GM18502 (cell line): ENCODE measurements around the gene GALNT10.
"Not testable (repeated sequence)": the region's sequence is repeated elsewhere in the genome, so short reads cannot be mapped to it uniquely, and the experiment has no call there.

Experiments used
- ATAC-seq: cut with Tn5 transposase; IDR thresholded peaks from one replicate; pipeline ENCODE4 v1.9.1; 2021; ENCODE audit warnings: mild to moderate bottlenecking; ENCODE audit not compliant: unreplicated experiment, poor library complexity

Gene GALNT10

DNA sequence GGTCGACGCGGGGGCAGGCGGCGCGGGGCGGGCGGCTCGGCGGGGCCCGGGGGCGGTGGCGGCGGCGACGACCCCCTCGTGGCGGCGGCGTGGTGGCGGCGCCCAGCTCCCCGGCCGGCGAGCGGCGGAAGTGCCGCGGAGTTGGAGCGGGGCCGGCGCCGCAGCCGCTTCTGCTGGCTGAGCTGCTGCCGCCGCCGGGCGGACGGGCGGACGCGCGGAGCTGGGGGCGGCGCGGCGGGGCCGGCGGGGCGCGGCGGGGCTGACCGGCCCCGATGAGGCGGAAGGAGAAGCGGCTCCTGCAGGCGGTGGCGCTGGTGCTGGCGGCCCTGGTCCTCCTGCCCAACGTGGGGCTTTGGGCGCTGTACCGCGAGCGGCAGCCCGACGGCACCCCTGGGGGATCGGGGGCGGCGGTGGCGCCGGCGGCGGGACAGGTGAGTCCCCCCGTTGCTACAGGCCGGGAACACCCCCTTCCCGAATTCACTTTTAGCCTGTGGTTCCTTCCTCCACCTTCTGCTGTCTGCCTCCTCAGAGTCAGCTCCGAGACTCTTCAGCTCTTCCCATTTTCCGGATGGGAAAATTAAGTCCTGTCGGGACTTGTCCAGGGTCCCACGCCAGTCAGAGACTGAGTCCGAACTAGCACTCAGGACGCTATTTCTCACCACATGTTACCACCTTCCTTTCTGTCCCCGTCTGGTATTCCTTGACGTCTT lies at the start of gene GALNT10:
Gene GALNT10 (plus strand): TSS at position 139 of the 710 bp plus-strand sequence. CDS start 134 bp downstream, at position 273.
- peak; percentile 80 for ATAC-seq

DNA sequence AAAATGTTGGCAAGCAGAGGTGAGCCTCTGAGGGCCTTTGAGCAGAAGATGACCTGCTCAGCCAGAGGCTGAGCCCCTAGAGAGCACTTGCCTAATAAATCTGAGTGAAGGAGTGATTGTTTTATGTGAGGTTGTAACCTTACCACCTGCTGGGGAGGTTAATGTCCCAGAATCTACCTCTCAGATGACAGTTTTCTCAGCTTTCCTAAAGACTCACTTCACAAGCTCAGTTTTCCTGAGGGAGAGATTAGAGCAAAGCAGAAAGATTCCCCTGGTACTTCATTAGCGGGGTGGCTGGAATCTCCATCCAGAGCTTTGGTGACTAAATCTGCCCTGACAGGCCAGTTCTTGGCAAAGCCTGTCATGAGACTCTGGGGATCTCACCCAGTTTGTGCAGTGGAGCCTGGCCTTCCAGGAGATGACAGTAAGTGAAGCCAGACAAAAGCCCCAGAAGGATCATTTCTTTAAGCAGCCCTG lies 48.8 kb upstream of the GALNT10 start:
- no peak for ATAC-seq

GRCh38 chr5:154143211-154143641 lies 47.3 kb upstream of the GALNT10 start:
- no peak for ATAC-seq

DNA sequence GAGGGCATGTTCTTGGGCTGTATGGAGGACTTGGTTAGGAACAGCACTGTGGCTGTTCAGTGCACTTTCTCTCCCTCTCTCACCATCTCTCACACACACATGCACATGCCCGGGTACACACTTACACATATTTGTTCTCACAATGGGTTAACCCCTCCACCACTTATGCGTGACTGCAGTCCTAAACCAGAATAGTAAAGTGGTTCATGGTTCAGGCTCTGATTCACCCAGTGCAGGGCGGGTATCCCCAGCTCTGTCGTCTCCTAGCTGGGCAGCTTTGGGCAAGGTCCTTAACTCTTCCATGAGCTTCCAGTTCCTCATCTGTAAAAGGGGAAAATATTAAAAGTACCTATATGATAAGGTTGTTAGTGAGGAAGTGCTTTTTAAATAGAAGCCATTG lies 45.3 kb upstream of the GALNT10 start:
- no peak for ATAC-seq

- ATAC-seq = no peak
Measured at GRCh38 chr5:154146409-154146808, 44.1 kb upstream of the GALNT10 start.

- ATAC-seq = no peak
Measured at GRCh38 chr5:154147666-154148065, 42.9 kb upstream of the GALNT10 start.

DNA sequence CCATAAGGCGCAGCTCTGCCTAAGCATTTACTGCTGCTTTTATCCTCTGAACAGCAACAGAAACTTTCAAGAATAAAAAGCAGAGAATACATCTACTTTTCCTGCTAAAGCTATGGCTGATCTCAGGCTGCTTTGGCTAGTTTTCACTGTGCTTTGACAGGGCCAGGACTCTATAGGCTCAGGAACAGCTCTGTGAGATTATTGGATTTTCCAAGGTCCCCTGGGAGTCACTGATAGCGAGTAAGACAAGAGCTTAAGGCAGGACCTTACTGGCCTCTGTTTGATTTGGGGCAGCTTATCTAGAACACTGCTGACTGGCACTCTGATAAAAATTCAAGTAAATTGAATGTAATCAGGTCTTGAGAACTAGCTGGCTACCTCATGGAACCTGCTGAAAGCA lies 40.1 kb upstream of the GALNT10 start:
- not testable (repeated sequence) for ATAC-seq

GRCh38 chr5:154157483-154158378 lies 32.8 kb upstream of the GALNT10 start:
- ATAC-seq = no peak

DNA sequence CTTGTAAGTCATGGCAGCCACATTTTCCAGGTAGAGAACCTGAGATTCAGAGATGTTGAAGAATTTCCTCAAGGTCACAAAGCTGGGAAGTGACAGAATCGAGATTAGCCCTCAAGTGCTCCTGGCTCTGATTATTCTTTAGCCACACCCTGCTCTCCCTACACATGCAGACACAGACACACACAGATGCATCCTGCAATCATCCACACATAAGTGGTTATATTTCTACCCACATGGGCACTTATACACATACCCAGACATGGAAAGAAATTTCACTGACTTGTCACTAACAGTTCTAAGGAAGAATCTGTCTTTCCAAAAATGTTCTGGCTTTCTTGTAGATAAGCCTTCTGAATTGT lies 32.2 kb upstream of the GALNT10 start:
- ATAC-seq = no peak

GRCh38 chr5:154159343-154159742 lies 31.2 kb upstream of the GALNT10 start:
- ATAC-seq = no peak

DNA sequence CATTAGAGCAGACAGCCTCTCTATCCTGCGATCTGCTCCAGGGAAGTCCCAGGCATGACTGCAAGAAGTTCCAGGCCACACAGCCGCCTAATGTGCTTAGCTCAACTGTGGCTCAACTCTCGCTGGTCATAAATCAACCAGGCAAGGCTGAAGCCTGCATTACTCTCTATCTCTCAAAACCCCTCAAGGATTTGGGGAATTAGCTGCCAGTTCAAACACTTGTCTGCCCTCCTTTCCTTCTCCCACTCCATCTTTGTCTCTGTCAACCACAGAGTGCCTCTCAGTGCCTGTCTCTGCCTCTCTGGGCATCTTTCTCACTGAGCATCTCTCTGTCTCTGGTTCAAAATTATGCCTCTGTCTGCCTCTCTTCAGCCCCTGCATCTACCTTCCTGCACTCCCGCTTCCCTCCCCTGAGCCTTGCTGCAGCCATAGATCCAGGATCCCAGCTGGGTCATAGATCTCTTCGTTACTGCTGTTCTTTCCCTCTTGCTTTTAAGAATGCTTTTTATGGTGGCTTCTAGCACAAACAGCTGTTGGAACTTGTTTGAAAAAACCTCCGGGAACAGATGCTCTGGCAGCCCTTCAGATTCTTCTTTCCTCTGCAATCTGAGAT lies 27.9 kb upstream of the GALNT10 start:
- ATAC-seq = no peak

DNA sequence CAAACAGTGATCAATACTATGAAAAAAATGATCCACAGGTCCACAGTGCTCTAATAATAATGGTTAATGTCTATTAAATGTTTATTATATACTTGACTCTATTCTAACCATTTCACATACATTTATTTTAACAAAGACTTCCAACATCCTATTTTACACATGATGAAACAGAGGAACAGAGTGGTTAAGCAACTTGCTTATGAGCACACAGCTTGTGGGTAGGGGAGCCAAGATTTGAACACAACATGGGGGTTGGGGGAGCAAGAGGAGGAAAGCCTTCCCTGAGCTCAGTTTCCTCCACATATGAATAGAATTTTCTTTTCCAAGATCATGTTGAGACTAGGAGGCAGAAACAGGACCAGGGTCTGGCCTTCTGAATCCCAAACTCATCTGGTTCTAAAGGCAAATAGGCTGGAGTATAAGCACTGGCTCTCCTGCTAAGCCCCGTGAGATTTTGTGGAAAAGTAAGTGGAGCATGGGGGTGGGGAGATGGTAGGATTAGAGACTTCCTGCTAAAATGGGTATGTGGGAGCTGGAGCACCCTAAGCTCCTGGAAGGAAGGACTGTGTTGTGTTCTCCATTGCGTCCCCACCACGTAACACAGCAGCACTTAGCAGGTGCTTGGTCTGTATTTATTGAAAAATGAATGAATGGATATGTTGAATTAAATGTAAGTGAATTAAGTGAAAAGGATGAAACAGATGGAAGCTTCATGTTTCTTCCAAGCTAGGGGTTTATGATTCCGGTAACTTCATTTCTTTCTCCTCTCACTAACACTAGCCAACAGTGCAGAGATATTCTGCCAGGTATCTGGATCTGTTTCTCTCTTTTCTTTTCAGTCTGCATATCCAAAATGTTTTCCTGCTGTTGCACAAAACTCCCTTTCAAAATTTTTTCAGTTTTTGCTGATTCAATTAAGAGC lies 26.9 kb upstream of the GALNT10 start:
- ATAC-seq = no peak

DNA sequence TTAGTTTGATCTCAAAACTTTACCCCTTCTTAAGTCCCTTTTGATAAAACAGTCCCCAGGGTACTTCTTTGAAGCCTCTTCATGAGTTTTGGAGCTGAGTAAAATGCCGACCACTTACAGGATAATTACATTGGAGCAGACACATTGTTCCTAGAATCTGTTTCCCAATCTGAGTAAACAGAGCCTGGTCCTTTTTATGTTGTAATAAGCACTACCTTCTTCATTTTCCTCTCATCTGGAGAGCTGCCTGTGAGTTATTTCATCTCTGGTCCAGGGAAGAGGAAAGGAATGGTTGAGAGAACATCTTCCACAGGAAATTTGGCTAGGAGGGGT lies 26.3 kb upstream of the GALNT10 start:
- ATAC-seq = no peak

DNA sequence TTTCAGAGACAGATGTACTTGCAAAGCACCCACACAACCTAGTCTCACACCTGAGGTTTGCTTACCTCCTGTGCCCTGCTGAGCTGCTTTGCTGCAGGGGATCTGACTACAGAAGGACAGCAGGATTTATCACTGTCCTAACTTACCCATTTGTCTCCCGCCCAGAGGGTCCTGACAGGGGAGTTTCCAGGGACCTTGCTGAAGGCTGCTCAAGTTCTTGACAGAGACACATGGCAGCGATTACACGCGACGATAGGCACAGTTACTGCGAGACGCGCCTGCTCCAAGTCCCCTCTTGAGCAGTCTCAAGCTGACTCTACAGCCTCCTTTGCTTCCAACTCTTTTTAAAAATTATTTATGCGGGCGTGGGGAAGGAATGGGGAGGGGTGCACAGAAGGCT lies 24.6 kb upstream of the GALNT10 start:
- no peak for ATAC-seq

GRCh38 chr5:154166901-154167791 lies 23.4 kb upstream of the GALNT10 start:
- ATAC-seq = no peak

DNA sequence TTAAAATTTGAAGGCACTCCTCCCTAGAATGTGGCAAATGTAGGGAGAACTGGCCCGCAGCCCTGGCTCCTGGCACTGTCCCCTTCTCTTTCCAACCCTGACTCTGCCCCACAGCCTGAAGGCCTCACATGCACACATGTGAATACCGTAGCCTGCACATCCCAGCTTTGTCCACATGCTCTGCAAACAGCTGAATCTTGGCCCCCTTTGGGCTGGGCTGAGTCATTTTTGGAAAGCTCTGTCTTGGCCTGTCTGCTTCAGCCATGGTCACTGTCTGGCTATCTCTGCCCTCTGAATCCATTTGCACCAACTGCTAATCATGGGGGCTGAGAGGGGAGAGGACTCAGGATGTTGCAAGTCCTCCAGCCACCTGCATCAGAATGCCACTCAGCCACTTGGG lies 22.1 kb upstream of the GALNT10 start:
- no peak for ATAC-seq

DNA sequence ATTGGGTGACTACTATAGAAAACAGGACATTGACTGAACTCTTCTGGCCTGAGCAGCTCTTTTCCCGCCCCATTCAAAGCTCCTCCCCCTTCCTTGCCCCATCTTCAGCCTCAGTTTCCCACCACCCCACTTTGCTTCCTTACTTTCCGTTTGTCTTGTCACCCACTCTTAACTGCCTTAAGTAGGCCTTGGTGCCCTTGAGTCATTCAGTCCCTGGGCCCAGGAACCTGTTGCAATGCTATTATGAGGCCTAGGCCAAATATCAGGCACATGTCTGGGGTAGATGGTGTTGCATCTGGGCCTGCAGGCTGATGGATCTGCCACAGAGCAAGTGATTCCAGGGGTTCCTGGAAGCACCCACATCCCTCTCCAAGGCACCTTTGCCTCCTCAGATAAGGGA lies 17.7 kb upstream of the GALNT10 start:
- ATAC-seq = no peak

- ATAC-seq = no peak
Measured at GRCh38 chr5:154174091-154174490, 16.4 kb upstream of the GALNT10 start.

DNA sequence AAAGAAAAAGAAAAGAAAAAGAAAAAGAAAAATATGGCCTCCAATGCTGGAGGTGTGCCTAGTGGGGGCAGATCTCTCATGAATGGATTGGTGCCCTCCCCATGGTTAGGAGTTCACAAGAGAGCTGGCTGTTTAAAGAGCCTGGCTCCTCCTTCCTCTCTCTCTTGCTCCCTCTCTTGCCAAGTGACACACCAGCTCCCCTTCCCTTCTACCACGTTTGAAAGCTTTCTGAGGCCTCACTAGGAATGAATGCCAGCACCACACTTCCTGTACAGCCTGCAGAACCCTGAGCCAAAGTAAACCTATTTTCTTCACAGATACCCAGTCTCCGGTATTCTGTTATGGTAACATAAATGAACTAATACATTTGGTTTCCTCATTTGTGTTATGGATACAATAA lies 14.4 kb upstream of the GALNT10 start:
- ATAC-seq = no peak
